ENCODE data around the gene BORCS5.

- no peak for TF ChIP-seq EZH2 (IDR thresholded peaks at IDR 0.05)
- no peak for TF ChIP-seq POLR2AphosphoS5 (IDR thresholded peaks at IDR 0.05; ENCODE audit: borderline replicate concordance, low read depth, low read length)
These were observed 40.3 kb downstream of the BORCS5 start for GRCh38 chr12:12397184-12397583.

All from SK-N-MC (cell line).